Measurements from ENCODE around the gene BCLAF3.

The BCLAF3 gene

DNA sequence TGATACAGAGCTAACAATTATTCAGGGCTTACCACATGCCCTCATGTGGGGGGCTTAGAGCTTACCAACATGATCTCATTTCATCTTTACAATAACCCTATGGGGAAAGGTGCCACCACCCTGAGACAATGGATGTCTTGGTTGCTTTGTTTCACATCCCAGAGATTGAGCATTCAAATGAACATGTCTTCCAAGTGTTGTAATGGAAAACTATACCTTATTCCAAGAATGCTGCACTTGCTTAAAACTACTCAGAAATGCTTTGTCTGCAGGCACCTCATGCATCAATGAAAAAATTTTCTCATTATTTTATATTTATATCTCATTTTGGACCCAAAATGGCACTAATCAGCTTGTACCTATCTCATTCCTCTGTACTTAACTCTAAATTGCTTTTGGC lies 34.6 kb downstream of the BCLAF3 start:
- TF ChIP-seq POLR2AphosphoS5 (IDR thresholded peaks at IDR 0.05; ENCODE audit: low read depth, low read length) = no peak
- TF ChIP-seq TAF1 (IDR thresholded peaks at IDR 0.05; ENCODE audit: borderline replicate concordance, insufficient read depth, low read length) = no peak
- TF ChIP-seq SIN3A (IDR thresholded peaks at IDR 0.05; ENCODE audit: borderline replicate concordance, insufficient read depth, low read length) = no peak
- TF ChIP-seq, protein P1, sequence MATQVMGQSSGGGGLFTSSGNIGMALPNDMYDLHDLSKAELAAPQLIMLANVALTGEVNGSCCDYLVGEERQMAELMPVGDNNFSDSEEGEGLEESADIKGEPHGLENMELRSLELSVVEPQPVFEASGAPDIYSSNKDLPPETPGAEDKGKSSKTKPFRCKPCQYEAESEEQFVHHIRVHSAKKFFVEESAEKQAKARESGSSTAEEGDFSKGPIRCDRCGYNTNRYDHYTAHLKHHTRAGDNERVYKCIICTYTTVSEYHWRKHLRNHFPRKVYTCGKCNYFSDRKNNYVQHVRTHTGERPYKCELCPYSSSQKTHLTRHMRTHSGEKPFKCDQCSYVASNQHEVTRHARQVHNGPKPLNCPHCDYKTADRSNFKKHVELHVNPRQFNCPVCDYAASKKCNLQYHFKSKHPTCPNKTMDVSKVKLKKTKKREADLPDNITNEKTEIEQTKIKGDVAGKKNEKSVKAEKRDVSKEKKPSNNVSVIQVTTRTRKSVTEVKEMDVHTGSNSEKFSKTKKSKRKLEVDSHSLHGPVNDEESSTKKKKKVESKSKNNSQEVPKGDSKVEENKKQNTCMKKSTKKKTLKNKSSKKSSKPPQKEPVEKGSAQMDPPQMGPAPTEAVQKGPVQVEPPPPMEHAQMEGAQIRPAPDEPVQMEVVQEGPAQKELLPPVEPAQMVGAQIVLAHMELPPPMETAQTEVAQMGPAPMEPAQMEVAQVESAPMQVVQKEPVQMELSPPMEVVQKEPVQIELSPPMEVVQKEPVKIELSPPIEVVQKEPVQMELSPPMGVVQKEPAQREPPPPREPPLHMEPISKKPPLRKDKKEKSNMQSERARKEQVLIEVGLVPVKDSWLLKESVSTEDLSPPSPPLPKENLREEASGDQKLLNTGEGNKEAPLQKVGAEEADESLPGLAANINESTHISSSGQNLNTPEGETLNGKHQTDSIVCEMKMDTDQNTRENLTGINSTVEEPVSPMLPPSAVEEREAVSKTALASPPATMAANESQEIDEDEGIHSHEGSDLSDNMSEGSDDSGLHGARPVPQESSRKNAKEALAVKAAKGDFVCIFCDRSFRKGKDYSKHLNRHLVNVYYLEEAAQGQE (IDR thresholded peaks at IDR 0.05; ENCODE audit: insufficient read depth in 1 of 2, low read depth in 2 of 2, low read length in 2 of 2) = no peak
- TF ChIP-seq FOXP2 (optimal IDR thresholded peaks at IDR 0.05; ENCODE audit: borderline replicate concordance, extremely low read depth, extremely low read length, insufficient read depth) = no peak

DNA sequence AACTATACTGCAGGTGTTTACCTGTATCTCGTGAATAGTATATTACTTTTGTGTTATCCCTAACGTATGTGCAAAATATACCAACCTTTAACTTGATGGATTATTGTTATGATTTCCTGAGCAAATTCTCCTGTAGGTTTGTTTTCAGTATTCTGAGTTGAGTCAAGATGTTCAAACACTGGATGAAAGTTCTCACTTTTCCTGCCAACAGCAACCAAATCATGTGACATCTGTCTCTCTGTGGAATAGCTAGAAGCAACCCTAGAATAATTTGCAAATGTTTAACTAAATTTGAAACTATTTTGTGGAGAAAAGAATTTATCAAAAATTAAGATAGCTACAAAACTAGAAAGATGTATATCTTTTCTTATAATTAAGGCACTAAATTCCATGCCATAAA lies 35.6 kb downstream of the BCLAF3 start:
- TF ChIP-seq POLR2AphosphoS5 (IDR thresholded peaks at IDR 0.05; ENCODE audit: low read depth, low read length) (no peak), SIN3A (IDR thresholded peaks at IDR 0.05; ENCODE audit: borderline replicate concordance, insufficient read depth, low read length) (no peak), TAF1 (IDR thresholded peaks at IDR 0.05; ENCODE audit: borderline replicate concordance, insufficient read depth, low read length) (no peak), FOXP2 (optimal IDR thresholded peaks at IDR 0.05; ENCODE audit: borderline replicate concordance, extremely low read depth, extremely low read length, insufficient read depth) (no peak)
- TF ChIP-seq, protein P1 (IDR thresholded peaks at IDR 0.05; ENCODE audit: insufficient read depth in 1 of 2, low read depth in 2 of 2, low read length in 2 of 2) = no peak

DNA sequence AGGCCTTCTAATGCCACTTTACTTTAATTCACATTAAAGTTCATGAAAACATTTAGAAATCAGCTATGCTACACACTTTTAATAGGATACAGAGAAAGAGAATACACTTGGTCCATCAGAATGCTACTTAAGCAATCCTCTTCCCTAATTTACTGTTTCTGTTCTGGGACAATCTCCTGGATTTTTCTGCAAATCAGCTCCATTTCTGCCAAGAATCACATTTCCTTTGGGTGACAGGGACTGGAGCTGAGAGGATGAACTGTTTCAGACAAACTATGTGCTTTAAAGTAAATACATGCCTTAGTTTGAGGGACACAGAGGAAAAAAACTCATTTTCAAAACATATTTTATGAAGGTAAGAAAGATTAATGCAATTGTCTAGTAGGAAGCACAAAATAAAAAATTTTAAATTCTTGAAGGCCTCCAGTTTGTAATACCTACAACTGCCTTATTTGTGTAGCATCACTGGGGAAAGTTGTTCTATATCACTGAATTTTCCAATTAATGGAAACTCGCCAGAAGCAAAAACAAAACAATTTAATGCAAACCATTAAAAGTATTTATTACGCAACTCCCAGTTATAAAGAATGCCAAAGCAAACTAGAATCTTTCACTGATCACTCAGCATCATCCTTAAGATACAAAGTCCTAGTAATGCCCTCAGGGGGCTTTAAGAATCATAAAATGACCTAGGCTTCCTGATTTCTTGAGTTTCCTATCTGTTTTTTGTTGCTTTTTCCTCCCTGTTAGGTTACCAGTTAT lies 36.3 kb downstream of the BCLAF3 start:
- TF ChIP-seq POLR2AphosphoS5 (IDR thresholded peaks at IDR 0.05; ENCODE audit: low read depth, low read length) (no peak), SIN3A (IDR thresholded peaks at IDR 0.05; ENCODE audit: borderline replicate concordance, insufficient read depth, low read length) (no peak), TAF1 (IDR thresholded peaks at IDR 0.05; ENCODE audit: borderline replicate concordance, insufficient read depth, low read length) (no peak), FOXP2 (optimal IDR thresholded peaks at IDR 0.05; ENCODE audit: borderline replicate concordance, extremely low read depth, extremely low read length, insufficient read depth) (no peak)
- TF ChIP-seq, protein P1 (IDR thresholded peaks at IDR 0.05; ENCODE audit: insufficient read depth in 1 of 2, low read depth in 2 of 2, low read length in 2 of 2) = no peak

GRCh38 chrX:19953145-19953544 lies 37.7 kb downstream of the BCLAF3 start:
- TF ChIP-seq TAF1 (IDR thresholded peaks at IDR 0.05; ENCODE audit: borderline replicate concordance, insufficient read depth, low read length) (no peak), FOXP2 (optimal IDR thresholded peaks at IDR 0.05; ENCODE audit: borderline replicate concordance, extremely low read depth, extremely low read length, insufficient read depth) (no peak), POLR2AphosphoS5 (IDR thresholded peaks at IDR 0.05; ENCODE audit: low read depth, low read length) (no peak), SIN3A (IDR thresholded peaks at IDR 0.05; ENCODE audit: borderline replicate concordance, insufficient read depth, low read length) (no peak)
- TF ChIP-seq, protein P1 (IDR thresholded peaks at IDR 0.05; ENCODE audit: insufficient read depth in 1 of 2, low read depth in 2 of 2, low read length in 2 of 2) = no peak

Data from PFSK-1 (cell line).